ENCODE measurements around the gene ABHD17B.

- TF ChIP-seq CTCF (conservative IDR thresholded peaks at IDR 0.05) (no peak), EZH2 (IDR thresholded peaks at IDR 0.05; ENCODE audit: low read depth) (no peak)
These were observed 26.2 kb upstream of the ABHD17B start for GRCh38 chr9:71937070-71937625.
